GM12878 (cell line): Measurements from ENCODE around the gene RPRD1A. TPM values are rescaled to one million over a fixed set of nuclear protein-coding genes. Genes with fewer than 3 reads are reported as not detected.

Experiments used
- ATAC-seq: fragments of 200-7000 bp; cut with Tn5 transposase; 3 replicates; pipeline ENCODE4 v1.9.1; 2020; ENCODE audit warnings: mild to moderate bottlenecking, moderate library complexity
- BruUV-seq: library from RNA; stranded (reverse); fragments of 400-500 nt; replicated peaks from 2 replicates; lab custom pipeline; 2021; lab: Mats Ljungman, UMichigan
- CTCF ChIA-PET: fragments of 300-600 bp; sonication (Branson Sonifier 250); formaldehyde crosslinking; extraction: SDS; loops from one replicate; lab custom pipeline; 2021; ENCODE audit warnings: inconsistent platforms; lab: Yijun Ruan, JAX
- POLR2A ChIA-PET: fragments of 350-600 bp; formaldehyde crosslinking; extraction: SDS; loops from one replicate; lab custom pipeline; 2021; ENCODE audit warnings: inconsistent platforms; lab: Charles Lee
- RAD21 ChIA-PET: fragments of 300-600 bp; sonication (Branson Sonifier 250); formaldehyde crosslinking; loops from one replicate; lab custom pipeline; 2023; ENCODE audit warnings: antibody characterized with exemption; ENCODE audit not compliant: unreplicated experiment; lab: Charles Lee
- SMC1A ChIA-PET: fragments of 300-600 bp; sonication (Branson Sonifier 250); formaldehyde crosslinking; loops from one replicate; lab custom pipeline; 2023; ENCODE audit not compliant: unreplicated experiment, uncharacterized antibody; lab: Charles Lee
- DNase-seq: peaks from one replicate; pipeline ENCODE4 v3.0.0-alpha.2; 2011; ENCODE audit warnings: low read depth, low spot score
- FAIRE-seq: peaks from 3 replicates; lab custom pipeline; 2011; peaks lifted over from hg19 to GRCh38; lab: Jason Lieb, UNC
- H2AFZ ChIP-seq: 2 replicates; pipeline ENCODE4 v1.6.0; 2011; ENCODE audit warnings: low read depth, low read length, control low read depth; ENCODE audit not compliant: control insufficient read depth
- H3K27ac ChIP-seq: 2 replicates; pipeline ENCODE4 v1.5.1; 2011; ENCODE audit warnings: control low read depth; ENCODE audit not compliant: control insufficient read depth, insufficient read depth
- H3K27me3 ChIP-seq, 2 experiments: replicated peaks in 1 of 2; 2 replicates each; pipeline versions ENCODE4 v1.6.0 to v1.6.1; 2011; ENCODE audit warnings: low read length in 1 of 2; ENCODE audit not compliant: control insufficient read depth in 2 of 2, insufficient read depth in 2 of 2
- H3K36me3 ChIP-seq, 2 experiments: 2 replicates each; pipeline ENCODE4 v1.5.1; 2011; ENCODE audit warnings: low read length in 1 of 2; ENCODE audit not compliant: control insufficient read depth in 2 of 2, insufficient read depth in 2 of 2
- H3K4me1 ChIP-seq: 2 replicates; pipeline ENCODE4 v1.6.1; 2011; ENCODE audit warnings: mild to moderate bottlenecking, low read length, moderate library complexity, mixed read lengths; ENCODE audit not compliant: control insufficient read depth, insufficient read depth
- H3K4me2 ChIP-seq: 2 replicates; pipeline ENCODE4 v1.6.0; 2011; ENCODE audit warnings: control low read depth; ENCODE audit not compliant: control insufficient read depth, insufficient read depth
- H3K4me3 ChIP-seq: fragments of 200-600 bp; sonication (generic); 2 replicates; pipeline ENCODE4 v1.5.1; 2016
- H3K79me2 ChIP-seq: 2 replicates; pipeline ENCODE4 v1.6.0; 2011; ENCODE audit warnings: low read length; ENCODE audit not compliant: control insufficient read depth, insufficient read depth
- H3K9ac ChIP-seq: 2 replicates; pipeline ENCODE4 v1.8.0; 2011; ENCODE audit warnings: low read length, control low read depth, mixed read lengths; ENCODE audit not compliant: control insufficient read depth, insufficient read depth
- H3K9me3 ChIP-seq: replicated peaks from 3 replicates; pipeline ENCODE4 v1.5.1; 2011; ENCODE audit warnings: mild to moderate bottlenecking, low read length; ENCODE audit not compliant: control insufficient read depth, insufficient read depth
- H4K20me1 ChIP-seq: 2 replicates; pipeline ENCODE4 v1.6.0; 2011; ENCODE audit not compliant: control insufficient read depth, insufficient read depth
- MEF2B ChIP-seq: fragments of 450-650 bp; IDR thresholded peaks from 2 replicates; pipeline ENCODE4 v1.6.1; 2018; ENCODE audit warnings: mild to moderate bottlenecking, moderate library complexity; ENCODE audit not compliant: partially characterized antibody, poor library complexity, severe bottlenecking
- RAD51 ChIP-seq: fragments of 450-650 bp; IDR thresholded peaks from 2 replicates; pipeline ENCODE4 v1.6.1; 2016; ENCODE audit warnings: moderate library complexity, mild to moderate bottlenecking, inconsistent platforms
- WGBS: methylation state at CpG from one replicate; pipeline ENCODE4 v1.1.6; 2016; ENCODE audit warnings: low lambda C conversion rate; ENCODE audit not compliant: insufficient replicate concordance, insufficient coverage; ENCODE audit errors: missing lambda C conversion rate; 5-methylcytosine and 5-hydroxymethylcytosine counted together
- in situ Hi-C: fragments of 300-500 bp; cut with MboI; formaldehyde crosslinking; loops from 9 replicates; pipeline ENCODE4 v1.14.3; 2018; ENCODE audit warnings: mixed read lengths
- intact Hi-C: fragments of 100-400 bp; cut with micrococcal nuclease; formaldehyde crosslinking; loops from one replicate; pipeline ENCODE4 v1.14.2; 2022; ENCODE audit not compliant: unreplicated experiment
- polyA plus RNA-seq, 11 experiments: library from polyadenylated mRNA; depleted of rRNA in 4 of 11; unstranded in 6 of 11; stranded (reverse) in 5 of 11; fragments of >200 nt; fragmentation: Nextera tagmentation in 4 of 11; fragmentation: Illumina TruSeq in 1 of 11; extraction: Ambion mirVana in 4 of 11; extraction: Trizol in 1 of 11; gene quantifications; 1 replicate in 1 of 11; 2 replicates in 10 of 11; pipeline versions ENCODE4 v1.2.1 to v1.2.3, GENCODE V29; 2011 to 2016; ENCODE audit warnings: inconsistent platforms in 2 of 11, missing spikeins in 2 of 11, low read depth in 1 of 11
- total RNA-seq, 4 experiments: library from RNA; depleted of rRNA in 3 of 4; stranded (reverse); fragments of >200 nt in 3 of 4; fragmentation: Illumina TruSeq in 1 of 4; extraction: Trizol in 1 of 4; gene quantifications; 2 replicates each; pipeline versions ENCODE4 v1.2.1 to v1.2.3, GENCODE V29; 2013 to 2021
- TF ChIP-seq, protein P1 (sequence below): fragments of 450-650 bp; IDR thresholded peaks from 2 replicates; pipeline ENCODE4 v1.6.1; 2018; ENCODE audit warnings: borderline replicate concordance, mild to moderate bottlenecking; ENCODE audit not compliant: partially characterized antibody

The RPRD1A gene
- total and polyA plus RNA-seq, 10 of the 15 experiments (the other 5 are each of a cell fraction or from before 2014, with no cell fraction given) = 16.2 to 66.2 (median 36.2) TPM

DNA sequence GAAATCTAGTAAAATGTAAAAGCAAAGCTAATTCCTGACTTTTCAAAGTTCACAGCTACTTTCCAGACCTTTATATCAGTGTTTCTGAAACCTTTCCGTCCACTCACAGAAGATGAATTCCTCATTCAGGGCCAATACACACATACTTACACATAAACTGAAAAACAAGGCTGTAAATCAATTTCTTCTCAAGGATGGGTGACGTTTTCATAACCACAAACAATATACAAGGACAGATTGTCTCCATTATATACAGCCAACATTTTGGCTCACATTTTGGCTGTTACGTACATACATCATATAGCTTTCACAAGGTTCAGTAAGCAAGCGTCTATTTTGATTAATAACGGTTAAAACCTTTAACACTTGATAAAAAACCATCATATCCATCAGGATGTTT, 1.4 kb downstream of the RPRD1A start:
- ChIA-PET CTCF (interaction anchor here (0.8 to 2.0 kb wide), 5 partner anchors 8 to 219 kb away, joined by 3 to 18 read pairs (median 5); no protein-coding TSS in a partner anchor), SMC1A (interaction anchor here (0.9 to 4.6 kb wide), 8 partner anchors 9 to 218 kb away, joined by 3 to 21 read pairs (median 4); partner anchors contain the start of gene RMP24)
- Histone ChIP-seq H3K4me1 (no peaks in the 10 kb centered on the region), H4K20me1 (no peaks in the 10 kb centered on the region), H3K36me3 (no peaks in the 10 kb centered on the region), H3K27ac (peak overlapping the region; percentile 42; the same call in 1 of the 2 replicates)
- ATAC-seq = no peak
- no peak for DNase-seq
- no TSS peak for BruUV-seq
- no peak for TF ChIP-seq RAD51
- no peak for TF ChIP-seq MEF2B
- TF ChIP-seq, protein P1, sequence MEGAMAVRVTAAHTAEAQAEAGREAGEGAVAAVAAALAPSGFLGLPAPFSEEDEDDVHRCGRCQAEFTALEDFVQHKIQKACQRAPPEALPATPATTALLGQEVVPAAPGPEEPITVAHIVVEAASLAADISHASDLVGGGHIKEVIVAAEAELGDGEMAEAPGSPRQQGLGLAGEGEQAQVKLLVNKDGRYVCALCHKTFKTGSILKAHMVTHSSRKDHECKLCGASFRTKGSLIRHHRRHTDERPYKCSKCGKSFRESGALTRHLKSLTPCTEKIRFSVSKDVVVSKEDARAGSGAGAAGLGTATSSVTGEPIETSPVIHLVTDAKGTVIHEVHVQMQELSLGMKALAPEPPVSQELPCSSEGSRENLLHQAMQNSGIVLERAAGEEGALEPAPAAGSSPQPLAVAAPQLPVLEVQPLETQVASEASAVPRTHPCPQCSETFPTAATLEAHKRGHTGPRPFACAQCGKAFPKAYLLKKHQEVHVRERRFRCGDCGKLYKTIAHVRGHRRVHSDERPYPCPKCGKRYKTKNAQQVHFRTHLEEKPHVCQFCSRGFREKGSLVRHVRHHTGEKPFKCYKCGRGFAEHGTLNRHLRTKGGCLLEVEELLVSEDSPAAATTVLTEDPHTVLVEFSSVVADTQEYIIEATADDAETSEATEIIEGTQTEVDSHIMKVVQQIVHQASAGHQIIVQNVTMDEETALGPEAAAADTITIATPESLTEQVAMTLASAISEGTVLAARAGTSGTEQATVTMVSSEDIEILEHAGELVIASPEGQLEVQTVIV = no peak
- TF ChIP-seq, all 136 proteins: peak for 0
- H3K9ac ChIP-seq = peak overlapping the region; percentile 49; the same call in 1 of the 2 replicates
- POLR2A ChIA-PET = interaction anchor here (1.5 to 1.6 kb wide), 2 partner anchors 8 to 94 kb away, joined by 5 to 6 read pairs; partner anchors contain the start of gene RMP24
- no peaks in the 10 kb centered on the region for H3K27me3 ChIP-seq
- H3K79me2 ChIP-seq = peaks cover 58% of the 10 kb centered on the region
- WGBS = 0% methylated on average over 5 of the region's 5 CpGs
- peak overlapping the region; percentile 84 for H3K4me2 ChIP-seq
- in situ Hi-C loops = no loop called here
- RAD21 ChIA-PET = interaction anchor here (0.7 to 2.4 kb wide), 6 partner anchors 8 to 218 kb away, joined by 3 to 6 read pairs (median 4); partner anchors contain the start of gene RMP24
- FAIRE-seq = peak; percentile 93
- intact Hi-C loops = loop anchor here (2.0 to 10.0 kb wide), 3 partner anchors 63 to 491 kb away; partner anchors contain the start of genes ELP2, RMP24 and SLC39A6
- no peak overlapping the region for H2AFZ ChIP-seq
- peak overlapping the region; percentile 89 for H3K4me3 ChIP-seq
- H3K9me3 ChIP-seq = no peaks in the 10 kb centered on the region; the same call in 1 of the 3 replicates
